ENCODE measurements around the gene STAT5B.
"Not testable (repeated sequence)": the region's sequence is repeated elsewhere in the genome, so short reads cannot be mapped to it uniquely, and the experiment has no call there.

Gene STAT5B

GRCh38 chr17:42199416-42200011 is 76.7 kb downstream of the STAT5B start:
- no peak for DNase-seq (ENCODE audit: low read depth in 1 of 2, low spot score in 1 of 2)

- DNase-seq (ENCODE audit: low read depth in 1 of 2, low spot score in 1 of 2): no peak
These were observed 77.3 kb downstream of the STAT5B start for GRCh38 chr17:42198897-42199296.

- no peak for DNase-seq (ENCODE audit: low read depth in 1 of 2, low spot score in 1 of 2)
These were observed 78.5 kb downstream of the STAT5B start for GRCh38 chr17:42197564-42198156.

- peak; percentile 59 to 63 for DNase-seq (ENCODE audit: low read depth in 1 of 2, low spot score in 1 of 2)
These were observed 82.0 kb downstream of the STAT5B start, which contains the start of gene GHDC for GRCh38 chr17:42193969-42194899. GHDC (minus strand) TSS chr17:42194494; CDS start chr17:42193581, 913 bp downstream.

GRCh38 chr17:42193216-42193968 is 82.8 kb downstream of the STAT5B start:
- no peak for DNase-seq (ENCODE audit: low read depth in 1 of 2, low spot score in 1 of 2)

GRCh38 chr17:42192189-42193126 is 83.7 kb downstream of the STAT5B start:
- no peak for DNase-seq (ENCODE audit: low read depth in 1 of 2, low spot score in 1 of 2)

GRCh38 chr17:42191275-42191608 is 84.9 kb downstream of the STAT5B start:
- DNase-seq (ENCODE audit: low read depth in 1 of 2, low spot score in 1 of 2): no peak

- no peak for DNase-seq (ENCODE audit: low read depth in 1 of 2, low spot score in 1 of 2)
These were observed 85.5 kb downstream of the STAT5B start for GRCh38 chr17:42190491-42191274.

- no peak for DNase-seq (ENCODE audit: low read depth in 1 of 2, low spot score in 1 of 2)
These were observed 86.6 kb downstream of the STAT5B start for GRCh38 chr17:42189651-42189965.

GRCh38 chr17:42188749-42189650 is 87.2 kb downstream of the STAT5B start:
- DNase-seq (ENCODE audit: low read depth in 1 of 2, low spot score in 1 of 2): no peak

GRCh38 chr17:42187833-42188232 is 88.4 kb downstream of the STAT5B start:
- DNase-seq (ENCODE audit: low read depth in 1 of 2, low spot score in 1 of 2): no peak

GRCh38 chr17:42186191-42186590 is 90.0 kb downstream of the STAT5B start:
- not testable (repeated sequence) for DNase-seq (ENCODE audit: low read depth in 1 of 2, low spot score in 1 of 2)

GRCh38 chr17:42185621-42185930 is 90.6 kb downstream of the STAT5B start:
- no peak for DNase-seq (ENCODE audit: low read depth in 1 of 2, low spot score in 1 of 2)

- no peak for DNase-seq (ENCODE audit: low read depth in 1 of 2, low spot score in 1 of 2)
These were observed 91.2 kb downstream of the STAT5B start, which contains the start of gene HCRT for GRCh38 chr17:42184713-42185620. HCRT (minus strand) TSS chr17:42185452; CDS start chr17:42185365, 87 bp downstream.

GRCh38 chr17:42183741-42184711 is 92.2 kb downstream of the STAT5B start:
- peak; percentile 43 to 65 for DNase-seq (ENCODE audit: low read depth in 1 of 2, low spot score in 1 of 2)

GRCh38 chr17:42182927-42183734 is 93.1 kb downstream of the STAT5B start:
- no peak for DNase-seq (ENCODE audit: low read depth in 1 of 2, low spot score in 1 of 2)
